DMS 273 treated with DMSO at 0.1 percent for 48 hours (cell line): Measurements from ENCODE around the gene ADRA2C.

Experiments
- DNase-seq: peaks from one replicate; lab custom pipeline; 2025; lab: John Stamatoyannopoulos, UW

Gene ADRA2C

GRCh38 chr4:3766036-3766784, at the start of gene ADRA2C:
Gene ADRA2C, plus strand, starts transcription at chr4:3766385. Its CDS starts 222 bp downstream, at chr4:3766607.
- no peak for DNase-seq

- DNase-seq, result no peak
Observed at GRCh38 chr4:3716631-3717235, 49.5 kb upstream of the ADRA2C start.

DNA sequence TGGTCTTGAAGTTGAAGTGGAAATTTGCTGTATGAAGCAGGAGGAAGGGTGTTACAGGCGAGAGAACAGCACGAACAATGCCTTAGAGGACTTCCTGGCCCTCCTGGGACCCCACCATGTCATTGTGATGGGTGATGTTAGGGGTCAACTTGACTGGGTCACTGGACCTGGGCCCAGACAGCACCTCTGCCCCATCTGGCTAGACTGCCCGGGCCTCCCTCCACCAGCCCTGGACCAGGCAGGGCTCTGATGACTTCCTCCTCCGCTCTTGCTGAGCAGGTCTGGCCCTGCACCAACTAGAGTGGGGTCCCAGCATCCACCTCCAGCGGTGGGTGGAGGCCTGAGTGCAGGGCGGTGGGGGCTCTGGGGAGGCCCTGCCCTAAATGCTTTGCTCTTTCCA, 48.9 kb upstream of the ADRA2C start:
- DNase-seq, result no peak

- no peak for DNase-seq
Observed at GRCh38 chr4:3718462-3718861, 47.7 kb upstream of the ADRA2C start.

GRCh38 chr4:3719191-3719590, 47.0 kb upstream of the ADRA2C start:
- DNase-seq, result no peak

DNA sequence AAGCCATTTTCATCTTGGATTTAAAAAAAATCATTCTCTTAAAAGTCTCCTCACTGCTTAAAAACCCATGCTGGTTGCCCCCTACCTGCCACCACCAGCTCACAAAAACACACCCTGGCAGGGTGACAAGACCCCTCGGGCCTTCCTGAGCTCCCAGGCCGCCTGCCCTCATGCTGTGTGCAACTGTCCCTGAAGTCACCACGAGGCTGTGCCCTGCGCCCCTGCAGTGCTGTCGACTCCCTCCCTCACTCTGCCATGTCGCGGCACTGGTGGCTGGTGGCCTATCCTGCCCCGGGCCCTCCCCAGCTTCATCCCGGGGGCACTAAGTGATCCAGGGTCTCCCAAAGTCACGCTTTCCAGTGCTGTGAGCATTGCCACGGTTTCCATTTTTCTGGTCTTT, 46.3 kb upstream of the ADRA2C start:
- DNase-seq, result no peak

- DNase-seq, result no peak
Observed at GRCh38 chr4:3720466-3720865, 45.7 kb upstream of the ADRA2C start.

DNA sequence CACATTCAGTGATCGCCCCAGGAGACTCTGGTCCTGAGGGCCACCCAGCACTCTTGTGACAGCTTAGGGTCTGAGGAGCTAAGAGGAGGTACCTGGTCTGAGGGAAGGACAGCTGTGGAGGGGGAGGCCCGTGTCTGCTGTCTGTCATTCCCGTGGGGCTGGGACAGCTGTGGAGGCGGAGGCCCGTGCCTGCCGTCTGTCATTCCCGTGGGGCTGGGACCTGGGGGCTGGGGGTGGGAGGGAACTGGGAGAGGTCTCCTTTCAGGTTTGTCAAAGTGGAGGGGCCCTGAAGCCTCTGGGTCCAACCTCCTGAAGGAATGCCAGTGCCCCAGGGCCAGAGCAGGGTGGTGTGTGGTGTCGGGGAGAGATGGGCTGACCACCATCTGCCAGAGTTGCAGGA, 45.0 kb upstream of the ADRA2C start:
- DNase-seq, result peak; percentile 1

DNA sequence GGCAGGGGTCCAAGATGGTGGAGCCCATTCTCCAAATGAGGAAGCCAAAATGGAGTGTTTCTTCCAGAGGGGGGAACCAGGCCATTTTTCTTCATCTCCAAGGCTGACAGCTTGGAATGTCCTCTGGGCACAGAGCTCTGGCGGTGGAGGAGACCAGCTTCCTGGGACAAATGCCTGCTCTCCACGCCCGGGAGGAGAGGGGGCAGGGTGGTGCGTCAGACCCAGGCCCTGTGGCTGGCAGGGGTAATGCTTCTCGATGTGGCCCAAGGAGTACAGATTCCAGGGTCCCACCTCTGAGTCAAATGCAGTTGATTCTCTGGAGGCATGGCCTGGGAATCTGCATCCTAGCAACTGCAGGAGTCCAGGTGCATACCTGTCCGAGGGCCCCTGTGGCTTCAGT, 44.6 kb upstream of the ADRA2C start:
- no peak for DNase-seq

- DNase-seq, result no peak
Observed at GRCh38 chr4:3722446-3723231, 43.5 kb upstream of the ADRA2C start.

- no peak for DNase-seq
Observed at GRCh38 chr4:3723232-3723642, 42.9 kb upstream of the ADRA2C start.

- no peak for DNase-seq
Observed at GRCh38 chr4:3724319-3725231, 41.6 kb upstream of the ADRA2C start.

GRCh38 chr4:3725936-3726870, 40.0 kb upstream of the ADRA2C start:
- DNase-seq, result no peak

GRCh38 chr4:3727847-3728469, 38.2 kb upstream of the ADRA2C start:
- DNase-seq, result no peak

GRCh38 chr4:3729188-3729881, 36.9 kb upstream of the ADRA2C start:
- DNase-seq, result no peak

GRCh38 chr4:3729882-3730226, 36.3 kb upstream of the ADRA2C start:
- DNase-seq, result no peak

- DNase-seq, result no peak
Observed at GRCh38 chr4:3730422-3731190, 35.6 kb upstream of the ADRA2C start.

DNA sequence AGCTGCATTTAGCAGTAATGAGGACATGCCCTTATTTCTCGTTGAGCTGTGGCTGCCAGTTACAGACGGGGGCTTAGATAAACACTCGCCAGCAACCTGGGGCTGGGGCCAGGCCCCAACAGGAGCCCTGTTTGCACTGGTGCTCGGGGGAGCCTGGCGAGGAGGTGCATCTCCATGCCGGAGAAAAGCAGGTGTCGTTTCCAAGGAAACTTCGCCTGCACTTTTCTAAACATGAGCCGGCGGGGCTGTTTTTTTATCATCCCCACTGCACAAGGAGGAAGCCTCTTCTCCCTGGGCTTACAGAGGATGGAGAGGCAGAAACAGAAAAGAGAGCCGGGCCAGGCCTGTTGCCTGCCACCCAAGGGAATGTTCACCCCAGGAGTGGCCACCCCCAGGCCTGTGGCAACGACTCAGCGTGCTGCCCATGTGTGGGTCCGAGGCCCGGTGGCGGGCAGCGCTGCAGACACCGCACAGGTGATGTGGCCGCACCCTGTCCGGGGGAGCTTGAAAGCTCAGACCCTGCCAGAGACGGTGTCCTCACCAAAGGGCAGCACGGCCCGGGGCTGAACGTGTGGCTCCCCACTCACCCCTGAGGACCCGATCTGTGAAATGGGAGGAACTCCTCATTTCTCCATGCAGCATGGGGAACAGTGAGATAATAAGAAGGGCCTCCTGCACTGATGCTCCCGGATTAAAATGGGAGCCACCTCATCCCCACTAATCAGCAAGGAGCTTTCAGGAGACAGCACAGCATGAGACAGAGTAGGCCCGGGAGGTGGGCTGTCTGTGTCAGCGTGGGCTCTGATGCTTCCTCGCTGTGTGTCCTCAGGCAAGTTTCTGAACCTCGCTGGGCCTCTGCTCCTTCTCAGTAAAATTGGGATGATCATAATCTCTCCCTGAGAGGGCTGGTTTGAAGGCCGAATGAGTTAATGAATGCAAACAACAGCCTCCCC, 33.8 kb upstream of the ADRA2C start:
- no peak for DNase-seq
